Measurements from ENCODE around the gene OIT3.

Gene OIT3

GRCh38 chr10:72930276-72930675 is 36.7 kb downstream of the OIT3 start:
- no peak for DNase-seq (ENCODE audit: low spot score)
- no peak for TF ChIP-seq CTCF (IDR thresholded peaks at IDR 0.05)

GRCh38 chr10:72932259-72933015 is 38.9 kb downstream of the OIT3 start:
- H3K27ac ChIP-seq: no peak overlapping the region
- H3K4me3 ChIP-seq: no peak overlapping the region
- no peak for TF ChIP-seq CTCF (IDR thresholded peaks at IDR 0.05)
- DNase-seq (ENCODE audit: low spot score): no peak

More at GRCh38 chr10:72930276-72930675, 36.7 kb downstream of the OIT3 start:
- Histone ChIP-seq H3K27ac (no peak overlapping the region), H3K4me3 (no peak overlapping the region)

- Histone ChIP-seq H3K27ac (no peak overlapping the region), H3K4me3 (no peak overlapping the region)
- no peak for DNase-seq (ENCODE audit: low spot score)
- no peak for TF ChIP-seq CTCF (IDR thresholded peaks at IDR 0.05)
Measured at GRCh38 chr10:72935361-72935760, 41.8 kb downstream of the OIT3 start.

GRCh38 chr10:72943498-72944234 is 50.1 kb downstream of the OIT3 start:
- DNase-seq (ENCODE audit: low spot score): no peak
- no peak overlapping the region for H3K27ac ChIP-seq
- no peak overlapping the region for H3K4me3 ChIP-seq
- TF ChIP-seq CTCF (IDR thresholded peaks at IDR 0.05): no peak

GRCh38 chr10:72946963-72947362 is 53.4 kb downstream of the OIT3 start:
- Histone ChIP-seq H3K4me3 (no peak overlapping the region), H3K27ac (no peak overlapping the region)
- TF ChIP-seq CTCF (IDR thresholded peaks at IDR 0.05): no peak
- DNase-seq (ENCODE audit: low spot score): no peak

- no peak for TF ChIP-seq CTCF (IDR thresholded peaks at IDR 0.05)
- no peak overlapping the region for H3K27ac ChIP-seq
- H3K4me3 ChIP-seq: no peak overlapping the region
- no peak for DNase-seq (ENCODE audit: low spot score)
Measured at GRCh38 chr10:72948762-72949161, 55.2 kb downstream of the OIT3 start.

- Histone ChIP-seq H3K4me3 (no peak overlapping the region), H3K27ac (no peak overlapping the region)
- no peak for DNase-seq (ENCODE audit: low spot score)
- TF ChIP-seq CTCF (IDR thresholded peaks at IDR 0.05): no peak
Measured at GRCh38 chr10:72951760-72952159, 58.2 kb downstream of the OIT3 start.

All from coronary artery (tissue), 2 donors.